Ishikawa (cell line): ENCODE data around the gene CD34.

Experiments
- CEBPB ChIP-seq: IDR thresholded peaks from 2 replicates; pipeline ENCODE4 v1.6.1; 2012
- CREB1 ChIP-seq: IDR thresholded peaks from 2 replicates; pipeline ENCODE4 v1.6.1; 2012; ENCODE audit warnings: low read depth
- EGR1 ChIP-seq: IDR thresholded peaks from 2 replicates; pipeline ENCODE4 v1.6.1; 2012
- EP300 ChIP-seq: IDR thresholded peaks from 2 replicates; pipeline ENCODE4 v1.6.1; 2012; ENCODE audit warnings: borderline replicate concordance
- FOXM1 ChIP-seq: IDR thresholded peaks from 2 replicates; pipeline ENCODE4 v1.6.1; 2012; ENCODE audit warnings: low read depth, borderline replicate concordance
- NFIC ChIP-seq: IDR thresholded peaks from 2 replicates; pipeline ENCODE4 v1.6.1; 2012
- RAD21 ChIP-seq: IDR thresholded peaks from 2 replicates; pipeline ENCODE4 v1.6.1; 2012; ENCODE audit warnings: low read depth
- TAF1 ChIP-seq: IDR thresholded peaks from 2 replicates; pipeline ENCODE4 v1.6.1; 2012; ENCODE audit warnings: low read depth, mild to moderate bottlenecking
- TCF12 ChIP-seq: IDR thresholded peaks from 2 replicates; pipeline ENCODE4 v1.6.1; 2012; ENCODE audit warnings: low read depth
- TEAD4 ChIP-seq: IDR thresholded peaks from 2 replicates; pipeline ENCODE4 v1.6.1; 2012
- YY1 ChIP-seq: IDR thresholded peaks from 2 replicates; pipeline ENCODE4 v1.6.1; 2012; ENCODE audit warnings: low read depth
- ZBTB7A ChIP-seq: IDR thresholded peaks from 2 replicates; pipeline ENCODE4 v1.6.1; 2012; ENCODE audit warnings: low read depth
- TF ChIP-seq, protein P1 (sequence below): IDR thresholded peaks from 2 replicates; pipeline ENCODE4 v1.6.1; 2012; ENCODE audit warnings: low read depth, mild to moderate bottlenecking
- TF ChIP-seq, protein P2 (sequence below): IDR thresholded peaks from 2 replicates; pipeline ENCODE4 v1.6.1; 2012
- TF ChIP-seq, protein P3 (sequence below): IDR thresholded peaks from 2 replicates; pipeline ENCODE4 v1.6.1; 2012

CD34 gene

DNA sequence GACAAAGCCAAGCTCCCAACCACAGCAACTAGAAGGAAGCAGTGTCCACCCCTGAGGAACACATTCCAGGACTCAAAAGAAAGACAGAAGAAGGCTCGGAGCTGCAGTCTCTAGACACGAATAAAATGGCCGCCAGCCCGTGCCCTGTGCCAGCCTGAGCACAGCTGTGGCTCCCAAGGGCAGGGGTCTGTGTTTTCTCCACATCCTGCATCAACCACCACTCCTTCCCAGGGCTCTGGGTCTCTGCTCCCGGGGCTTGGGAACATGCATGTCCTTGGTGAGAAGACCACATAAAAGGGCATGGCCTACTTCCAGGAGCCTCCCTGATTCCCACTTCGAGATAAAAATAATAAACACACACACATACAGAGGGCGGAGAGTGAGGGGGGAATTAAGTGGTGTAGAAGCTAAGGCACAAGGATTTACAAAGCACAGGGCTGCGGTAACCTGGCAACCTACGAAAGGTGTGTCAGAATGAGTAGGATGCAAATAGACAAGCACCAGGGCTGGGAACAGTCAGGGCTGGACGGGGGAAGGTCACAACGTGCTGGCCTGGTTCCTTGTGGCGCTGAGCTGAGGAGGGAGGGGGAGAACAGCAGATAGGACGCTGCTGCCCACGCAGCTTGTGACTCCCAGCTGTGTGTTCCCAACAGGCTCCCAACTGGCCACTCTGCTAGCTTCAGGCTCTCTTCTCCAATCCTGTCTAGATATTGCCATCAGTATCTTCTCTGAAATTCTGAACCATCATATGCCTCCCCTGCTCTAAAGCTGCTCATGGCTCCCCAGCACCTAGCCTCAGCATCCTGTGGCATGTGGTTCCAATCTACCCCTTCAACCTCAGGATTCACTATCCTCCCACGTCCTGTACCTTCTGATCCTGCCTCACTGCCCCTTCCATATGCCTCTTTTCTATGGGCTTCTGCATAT, 72.5 kb downstream of the CD34 start:
- no peak for TF ChIP-seq CREB1
- TF ChIP-seq YY1: no peak
- TF ChIP-seq, protein P1, sequence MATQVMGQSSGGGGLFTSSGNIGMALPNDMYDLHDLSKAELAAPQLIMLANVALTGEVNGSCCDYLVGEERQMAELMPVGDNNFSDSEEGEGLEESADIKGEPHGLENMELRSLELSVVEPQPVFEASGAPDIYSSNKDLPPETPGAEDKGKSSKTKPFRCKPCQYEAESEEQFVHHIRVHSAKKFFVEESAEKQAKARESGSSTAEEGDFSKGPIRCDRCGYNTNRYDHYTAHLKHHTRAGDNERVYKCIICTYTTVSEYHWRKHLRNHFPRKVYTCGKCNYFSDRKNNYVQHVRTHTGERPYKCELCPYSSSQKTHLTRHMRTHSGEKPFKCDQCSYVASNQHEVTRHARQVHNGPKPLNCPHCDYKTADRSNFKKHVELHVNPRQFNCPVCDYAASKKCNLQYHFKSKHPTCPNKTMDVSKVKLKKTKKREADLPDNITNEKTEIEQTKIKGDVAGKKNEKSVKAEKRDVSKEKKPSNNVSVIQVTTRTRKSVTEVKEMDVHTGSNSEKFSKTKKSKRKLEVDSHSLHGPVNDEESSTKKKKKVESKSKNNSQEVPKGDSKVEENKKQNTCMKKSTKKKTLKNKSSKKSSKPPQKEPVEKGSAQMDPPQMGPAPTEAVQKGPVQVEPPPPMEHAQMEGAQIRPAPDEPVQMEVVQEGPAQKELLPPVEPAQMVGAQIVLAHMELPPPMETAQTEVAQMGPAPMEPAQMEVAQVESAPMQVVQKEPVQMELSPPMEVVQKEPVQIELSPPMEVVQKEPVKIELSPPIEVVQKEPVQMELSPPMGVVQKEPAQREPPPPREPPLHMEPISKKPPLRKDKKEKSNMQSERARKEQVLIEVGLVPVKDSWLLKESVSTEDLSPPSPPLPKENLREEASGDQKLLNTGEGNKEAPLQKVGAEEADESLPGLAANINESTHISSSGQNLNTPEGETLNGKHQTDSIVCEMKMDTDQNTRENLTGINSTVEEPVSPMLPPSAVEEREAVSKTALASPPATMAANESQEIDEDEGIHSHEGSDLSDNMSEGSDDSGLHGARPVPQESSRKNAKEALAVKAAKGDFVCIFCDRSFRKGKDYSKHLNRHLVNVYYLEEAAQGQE: no peak
- no peak for TF ChIP-seq CEBPB
- TF ChIP-seq EP300: no peak
- TF ChIP-seq TCF12: no peak
- TF ChIP-seq, protein P2, sequence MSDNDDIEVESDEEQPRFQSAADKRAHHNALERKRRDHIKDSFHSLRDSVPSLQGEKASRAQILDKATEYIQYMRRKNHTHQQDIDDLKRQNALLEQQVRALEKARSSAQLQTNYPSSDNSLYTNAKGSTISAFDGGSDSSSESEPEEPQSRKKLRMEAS: no peak
- TF ChIP-seq EGR1: no peak
- TF ChIP-seq FOXM1: no peak

DNA sequence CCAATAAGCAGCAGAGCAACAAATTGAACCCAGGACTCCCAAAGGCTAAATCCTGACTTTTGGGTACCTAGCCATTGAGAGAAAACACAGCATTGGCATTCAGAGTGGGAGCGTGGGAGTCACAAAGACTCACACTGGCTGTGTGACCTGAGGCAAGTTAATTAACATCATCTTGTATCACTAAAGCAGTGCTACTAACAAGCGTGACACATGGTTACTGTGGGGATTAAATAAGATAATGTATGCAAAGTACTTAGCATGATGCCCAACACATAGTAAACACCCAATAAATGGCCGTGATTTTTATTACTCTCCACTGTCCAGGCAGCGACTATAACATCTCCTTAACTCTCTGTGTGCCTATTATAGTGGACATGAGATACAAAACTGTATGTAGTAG, 73.3 kb downstream of the CD34 start:
- no peak for TF ChIP-seq FOXM1
- TF ChIP-seq, protein P3, sequence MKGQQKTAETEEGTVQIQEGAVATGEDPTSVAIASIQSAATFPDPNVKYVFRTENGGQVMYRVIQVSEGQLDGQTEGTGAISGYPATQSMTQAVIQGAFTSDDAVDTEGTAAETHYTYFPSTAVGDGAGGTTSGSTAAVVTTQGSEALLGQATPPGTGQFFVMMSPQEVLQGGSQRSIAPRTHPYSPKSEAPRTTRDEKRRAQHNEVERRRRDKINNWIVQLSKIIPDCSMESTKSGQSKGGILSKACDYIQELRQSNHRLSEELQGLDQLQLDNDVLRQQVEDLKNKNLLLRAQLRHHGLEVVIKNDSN: no peak

DNA sequence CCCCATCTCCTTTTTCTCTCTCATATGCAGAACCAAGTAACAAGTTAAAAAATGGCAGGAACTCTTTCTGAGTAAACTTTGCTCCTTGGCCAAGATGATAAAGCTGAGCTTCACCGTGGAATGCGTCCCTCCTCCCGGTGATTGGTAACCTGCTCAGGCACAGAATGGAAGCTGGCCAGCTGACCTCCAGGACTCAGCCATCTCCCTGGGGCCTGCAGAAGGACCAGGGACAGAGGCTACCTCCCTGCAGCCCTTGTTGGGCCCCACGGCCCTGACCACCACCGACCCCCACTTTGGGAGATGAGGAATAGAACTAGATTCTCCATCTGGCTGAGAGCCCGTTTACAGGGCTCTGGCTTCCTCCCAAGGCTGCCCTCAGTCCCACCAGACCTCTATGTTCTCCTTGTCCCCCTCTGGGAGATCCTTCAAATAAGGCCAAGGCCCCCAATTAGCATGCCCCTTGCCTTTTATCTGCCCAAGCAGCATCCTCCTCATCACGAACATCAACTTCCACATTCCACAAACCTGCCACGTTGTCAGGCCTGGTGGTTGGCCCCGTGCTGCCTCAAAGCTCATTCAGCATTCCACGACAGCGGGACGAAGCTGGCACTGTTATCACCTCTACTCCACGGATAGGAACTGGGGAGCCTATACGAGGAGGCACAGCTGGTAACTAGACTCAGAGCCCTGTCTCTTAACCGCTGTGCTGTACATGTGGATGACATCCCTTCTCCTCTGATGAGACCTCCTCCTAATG, 74.2 kb downstream of the CD34 start:
- TF ChIP-seq NFIC: no peak
- TF ChIP-seq EP300: no peak
- TF ChIP-seq, protein P2: no peak
- no peak for TF ChIP-seq EGR1
- TF ChIP-seq ZBTB7A: no peak
- TF ChIP-seq TEAD4: no peak
- TF ChIP-seq FOXM1: no peak
- TF ChIP-seq, protein P1: no peak
- TF ChIP-seq TAF1: no peak
- TF ChIP-seq RAD21: no peak
- TF ChIP-seq, protein P3: no peak
- TF ChIP-seq TCF12: no peak
- no peak for TF ChIP-seq CEBPB
- TF ChIP-seq CREB1: no peak
- no peak for TF ChIP-seq YY1

DNA sequence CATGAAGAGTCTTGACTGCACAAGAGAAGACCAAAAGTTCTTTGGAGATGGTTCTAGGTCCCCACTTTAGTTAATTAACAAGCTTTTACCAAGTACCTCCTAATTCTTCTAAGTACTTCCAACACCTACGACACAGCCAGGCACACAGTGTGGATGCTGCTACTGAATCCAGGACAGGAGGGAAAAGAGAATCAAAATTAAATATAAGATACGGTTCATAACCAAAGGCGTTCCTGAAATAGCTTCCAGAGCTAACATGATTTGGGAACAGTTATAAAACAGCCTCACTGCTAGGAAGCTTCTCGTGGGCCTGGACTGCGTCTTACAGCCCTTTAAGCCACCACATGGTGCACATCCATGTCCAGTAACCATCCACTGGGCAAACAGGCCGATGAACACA, 75.0 kb downstream of the CD34 start:
- TF ChIP-seq TCF12: no peak
- TF ChIP-seq EP300: no peak
- TF ChIP-seq, protein P1: no peak
- no peak for TF ChIP-seq YY1
- TF ChIP-seq CEBPB: no peak
